NB4 (cell line): ENCODE data around the gene TMEM50A.
"Not testable (repeated sequence)": the region's sequence is repeated elsewhere in the genome, so short reads cannot be mapped to it uniquely, and the experiment has no call there.

Experiments used
- DNase-seq: peaks from one replicate; pipeline ENCODE4 v3.0.0; 2010; ENCODE audit warnings: low read depth
- H3K4me3 ChIP-seq: one replicate; pipeline ENCODE4 v1.5.1; 2011; ENCODE audit warnings: mild to moderate bottlenecking, low read depth, low read length, moderate library complexity
- CTCF ChIP-seq: IDR thresholded peaks from one replicate; pipeline ENCODE4 v1.5.1; 2012; ENCODE audit warnings: low read depth, low read length
- MYC ChIP-seq: IDR thresholded peaks from 2 replicates; pipeline ENCODE4 v1.6.1; 2011; ENCODE audit warnings: low read depth, low read length
- POLR2A ChIP-seq: IDR thresholded peaks from 2 replicates; pipeline ENCODE4 v1.6.1; 2011; ENCODE audit warnings: mild to moderate bottlenecking; ENCODE audit not compliant: insufficient read length; ENCODE audit errors: extremely low read depth
- TF ChIP-seq, protein P1 (sequence below): IDR thresholded peaks from 2 replicates; pipeline ENCODE4 v1.6.1; 2011; ENCODE audit warnings: low read depth, low read length

TMEM50A gene

GRCh38 chr1:25327864-25328790 lies 10.0 kb upstream of the TMEM50A start:
- DNase-seq, H3K4me3 ChIP-seq: not testable (repeated sequence)

- not testable (repeated sequence) for H3K4me3 ChIP-seq, DNase-seq
Observed at GRCh38 chr1:25328791-25329185, 9.3 kb upstream of the TMEM50A start.

GRCh38 chr1:25329336-25329735 lies 8.8 kb upstream of the TMEM50A start:
- not testable (repeated sequence) for DNase-seq, H3K4me3 ChIP-seq

- not testable (repeated sequence) for DNase-seq, H3K4me3 ChIP-seq
Observed at GRCh38 chr1:25329950-25330349, 8.2 kb upstream of the TMEM50A start.

DNA sequence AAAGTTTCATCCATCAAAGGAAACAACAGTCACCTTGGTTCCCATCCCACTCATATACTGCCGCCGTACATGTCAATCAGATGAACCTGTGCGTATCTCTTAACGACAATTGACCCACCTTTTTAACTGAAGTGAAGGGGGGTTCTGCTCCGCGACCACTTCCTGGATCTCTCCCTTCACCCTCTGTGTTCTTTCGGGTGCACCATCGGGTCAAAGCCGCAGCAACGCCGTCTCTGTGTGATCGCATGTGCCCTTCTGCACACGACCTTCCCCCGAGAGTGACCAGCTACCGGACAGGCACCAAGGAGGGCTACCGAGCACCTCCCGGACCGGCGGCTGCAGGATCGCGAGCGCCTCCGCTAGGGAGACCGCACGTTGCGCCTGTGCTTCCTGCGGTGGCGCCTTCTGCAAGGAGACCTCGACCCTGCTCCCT lies 1.2 kb upstream of the TMEM50A start:
- DNase-seq, result peak; percentile 40

DNA sequence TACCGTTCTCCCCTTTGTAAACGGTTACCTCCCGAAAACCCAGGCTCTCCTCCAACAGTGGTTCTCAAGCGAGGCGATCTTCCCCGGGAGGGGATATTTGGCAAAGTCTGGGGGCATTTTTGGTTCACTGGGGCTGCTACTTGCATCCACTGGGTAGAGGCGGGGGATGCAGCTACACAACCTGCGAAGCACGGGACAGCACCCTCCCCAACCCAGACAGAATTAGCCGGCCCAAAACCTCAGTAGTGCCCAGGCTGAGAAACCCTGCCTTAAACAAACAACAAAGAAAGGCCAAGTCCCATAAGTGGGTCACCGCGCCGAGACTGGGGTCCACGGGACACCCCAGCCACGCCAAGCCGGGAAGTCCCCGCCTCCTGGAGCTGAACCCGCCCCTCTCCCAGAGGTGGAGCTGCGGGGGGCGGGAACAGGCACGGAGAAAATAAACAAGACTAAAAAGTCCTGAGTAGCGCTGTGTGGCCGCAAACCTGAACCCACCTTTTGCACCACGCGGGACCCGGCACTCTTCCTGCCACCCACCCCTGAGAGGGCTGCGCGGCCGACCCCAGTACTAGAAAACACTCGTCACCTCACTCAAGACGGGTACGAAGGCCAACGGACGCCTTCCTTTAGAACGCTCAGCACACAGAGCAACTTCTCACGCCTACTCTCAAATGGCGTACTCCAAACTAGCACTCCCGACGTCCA lies 499 bp upstream of the TMEM50A start:
- TF ChIP-seq POLR2A, result peak; percentile 12
- peak overlapping the region; percentile 64 for H3K4me3 ChIP-seq
- not testable (repeated sequence) for DNase-seq

More for the DNA sequence above, 1.2 kb upstream of the TMEM50A start:
- peak overlapping the region; percentile 86 for H3K4me3 ChIP-seq

DNA sequence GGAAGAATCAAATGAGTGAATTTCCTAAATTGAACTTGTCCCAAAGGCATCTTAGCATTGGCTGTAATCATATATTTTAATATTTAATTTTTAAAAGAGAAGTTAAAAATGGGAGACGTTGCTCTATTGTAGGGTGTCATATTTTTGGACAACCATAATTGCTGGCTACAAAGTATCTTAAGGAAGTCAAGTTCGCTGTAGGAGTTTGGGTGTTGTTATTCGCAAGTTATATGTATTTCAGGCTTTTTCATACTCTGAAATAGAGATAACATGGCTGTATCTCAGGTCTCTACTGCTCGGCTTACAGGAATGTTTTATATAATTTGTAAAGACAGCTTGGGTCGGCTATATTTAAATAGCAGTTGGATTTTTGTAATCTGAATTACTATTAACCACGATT lies 852 bp downstream of the TMEM50A start:
- TF ChIP-seq MYC (no peak), CTCF (no peak), POLR2A (no peak)
- TF ChIP-seq, protein P1, sequence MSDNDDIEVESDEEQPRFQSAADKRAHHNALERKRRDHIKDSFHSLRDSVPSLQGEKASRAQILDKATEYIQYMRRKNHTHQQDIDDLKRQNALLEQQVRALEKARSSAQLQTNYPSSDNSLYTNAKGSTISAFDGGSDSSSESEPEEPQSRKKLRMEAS, result no peak
- H3K4me3 ChIP-seq, result peak overlapping the region; percentile 95
- DNase-seq, result no peak

DNA sequence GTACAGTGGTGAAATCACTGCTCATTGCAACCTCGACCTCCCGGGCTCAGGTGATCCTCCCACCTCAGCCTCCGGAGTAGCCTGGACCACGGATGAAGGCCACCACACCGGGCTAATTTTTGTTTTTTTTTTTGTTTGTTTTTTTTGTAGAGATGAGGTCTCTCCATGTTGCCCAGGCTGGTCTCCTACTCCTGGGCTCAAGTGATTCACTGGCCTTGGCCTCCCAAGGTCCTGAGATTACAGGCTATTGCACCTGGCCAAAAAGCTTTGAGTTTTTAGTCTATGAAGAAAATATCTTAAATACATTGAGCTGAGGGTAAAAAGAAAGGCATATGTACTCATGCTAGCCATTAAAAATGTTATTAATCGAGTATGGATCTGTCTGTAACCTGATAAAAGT lies 3.6 kb downstream of the TMEM50A start:
- H3K4me3 ChIP-seq, result no peak overlapping the region
- TF ChIP-seq CTCF (no peak), MYC (no peak)

GRCh38 chr1:25342846-25343245 lies 4.7 kb downstream of the TMEM50A start:
- no peak for DNase-seq
- no peak overlapping the region for H3K4me3 ChIP-seq
- TF ChIP-seq MYC (no peak), POLR2A (no peak), CTCF (no peak)
- TF ChIP-seq, protein P1, result no peak

More for the DNA sequence above, 3.6 kb downstream of the TMEM50A start:
- DNase-seq, result no peak
